GM12891 (cell line): Measurements from ENCODE around the gene RGS17.

ENCODE experiments used
- POLR2A ChIP-seq: IDR thresholded peaks from 2 replicates; pipeline ENCODE4 v1.6.1; 2011; ENCODE audit warnings: low read depth, low read length, control low read depth
- POLR2AphosphoS5 ChIP-seq: IDR thresholded peaks from 2 replicates; pipeline ENCODE4 v1.6.1; 2011; ENCODE audit warnings: low read depth, low read length, control low read depth
- POU2F2 ChIP-seq: IDR thresholded peaks from 2 replicates; pipeline ENCODE4 v1.6.1; 2011; ENCODE audit warnings: low read depth, mild to moderate bottlenecking, control low read depth, low read length, moderate library complexity
- TAF1 ChIP-seq: IDR thresholded peaks from 2 replicates; pipeline ENCODE4 v1.6.1; 2011; ENCODE audit warnings: low read depth, low read length, control low read depth

GRCh38 chr6:153058291-153058690, 72.8 kb downstream of the RGS17 start:
- TF ChIP-seq TAF1 = no peak
- TF ChIP-seq POLR2A = no peak
- TF ChIP-seq POLR2AphosphoS5 = no peak
- no peak for TF ChIP-seq POU2F2
